ENCODE results near the gene PDE4B.

DNA sequence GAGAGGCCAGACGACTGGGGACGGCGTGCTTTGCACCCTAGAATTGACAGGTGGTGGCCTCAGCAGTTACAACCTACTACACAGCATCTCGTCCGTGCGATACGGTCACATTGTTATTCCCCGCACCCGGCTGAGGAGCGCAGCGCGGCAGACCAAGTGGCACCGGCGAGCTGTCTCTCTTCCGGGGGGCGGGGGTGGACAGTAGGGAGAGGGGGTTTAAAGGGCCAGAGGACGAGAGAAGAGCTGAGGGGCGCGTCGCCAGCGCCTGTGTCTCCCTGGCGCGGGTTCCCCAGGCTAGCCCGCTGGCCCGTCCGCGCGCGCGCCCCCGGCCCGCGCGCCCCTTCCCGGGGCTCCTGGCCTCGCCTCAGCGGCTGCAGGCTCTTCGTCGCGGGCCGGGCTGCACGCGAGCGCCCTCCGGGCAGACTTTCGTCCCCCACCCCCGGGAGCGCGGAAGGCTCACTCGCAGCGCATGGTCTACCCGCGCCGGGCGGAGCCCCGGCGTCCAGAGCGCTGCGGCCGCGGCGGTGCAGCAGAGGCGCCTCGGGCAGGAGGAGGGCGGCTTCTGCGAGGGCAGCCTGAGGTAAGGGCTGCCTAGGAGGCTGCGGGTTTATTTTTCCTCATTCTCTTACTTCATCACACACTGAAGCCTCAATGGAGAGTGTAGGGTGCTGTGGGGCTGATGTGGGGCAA, at the start of gene PDE4B:
- no peak for TF ChIP-seq EP300 (IDR thresholded peaks at IDR 0.05)
- TF ChIP-seq POLR2A (IDR thresholded peaks at IDR 0.05): no peak
- TF ChIP-seq, protein P1, sequence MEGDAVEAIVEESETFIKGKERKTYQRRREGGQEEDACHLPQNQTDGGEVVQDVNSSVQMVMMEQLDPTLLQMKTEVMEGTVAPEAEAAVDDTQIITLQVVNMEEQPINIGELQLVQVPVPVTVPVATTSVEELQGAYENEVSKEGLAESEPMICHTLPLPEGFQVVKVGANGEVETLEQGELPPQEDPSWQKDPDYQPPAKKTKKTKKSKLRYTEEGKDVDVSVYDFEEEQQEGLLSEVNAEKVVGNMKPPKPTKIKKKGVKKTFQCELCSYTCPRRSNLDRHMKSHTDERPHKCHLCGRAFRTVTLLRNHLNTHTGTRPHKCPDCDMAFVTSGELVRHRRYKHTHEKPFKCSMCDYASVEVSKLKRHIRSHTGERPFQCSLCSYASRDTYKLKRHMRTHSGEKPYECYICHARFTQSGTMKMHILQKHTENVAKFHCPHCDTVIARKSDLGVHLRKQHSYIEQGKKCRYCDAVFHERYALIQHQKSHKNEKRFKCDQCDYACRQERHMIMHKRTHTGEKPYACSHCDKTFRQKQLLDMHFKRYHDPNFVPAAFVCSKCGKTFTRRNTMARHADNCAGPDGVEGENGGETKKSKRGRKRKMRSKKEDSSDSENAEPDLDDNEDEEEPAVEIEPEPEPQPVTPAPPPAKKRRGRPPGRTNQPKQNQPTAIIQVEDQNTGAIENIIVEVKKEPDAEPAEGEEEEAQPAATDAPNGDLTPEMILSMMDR (IDR thresholded peaks at IDR 0.05): no peak

Measured in sigmoid colon (tissue), 4 donors.